Measurements from ENCODE around the gene PARP3.

DNA sequence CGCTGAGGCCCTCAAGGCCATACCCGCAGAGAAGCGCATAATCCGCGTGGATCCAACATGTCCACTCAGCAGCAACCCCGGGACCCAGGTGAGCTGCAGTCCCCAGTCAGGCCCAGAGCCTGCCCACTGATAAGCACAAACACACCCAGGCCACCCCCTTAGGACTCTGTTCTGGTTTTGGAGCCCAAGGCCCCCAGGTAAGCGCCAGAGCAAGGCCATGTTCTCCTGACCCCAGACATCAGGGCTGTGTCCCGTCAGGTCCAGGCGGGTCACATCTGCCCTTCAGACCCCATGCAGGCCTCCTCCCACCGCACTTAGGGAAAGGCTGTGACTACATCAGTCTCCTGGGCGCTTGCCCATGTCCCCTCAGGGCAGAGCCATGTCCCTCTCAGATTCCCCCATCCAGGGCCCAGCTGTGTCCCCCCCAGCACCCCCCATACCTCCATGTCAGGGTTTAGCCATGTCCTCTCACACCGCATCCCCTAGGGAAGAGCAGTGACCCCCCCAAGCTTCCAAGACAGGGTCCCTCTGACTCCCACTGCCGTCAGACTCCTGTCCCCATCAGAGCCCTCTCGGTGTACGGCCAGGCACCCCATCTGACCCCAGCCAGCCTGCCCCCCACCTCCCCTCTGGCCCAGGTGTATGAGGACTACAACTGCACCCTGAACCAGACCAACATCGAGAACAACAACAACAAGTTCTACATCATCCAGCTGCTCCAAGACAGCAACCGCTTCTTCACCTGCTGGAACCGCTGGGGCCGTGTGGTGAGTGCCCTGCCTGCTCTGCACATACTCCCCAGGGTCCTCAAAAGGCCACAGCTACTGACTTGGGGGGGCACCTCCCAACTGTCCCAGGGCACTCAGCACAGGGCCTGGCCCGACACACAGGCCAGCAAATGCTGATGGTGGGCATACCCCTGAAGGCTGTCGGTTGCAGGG, 1.6 kb downstream of the PARP3 start:
- no peak for TF ChIP-seq POLR2AphosphoS5 (IDR thresholded peaks at IDR 0.05; ENCODE audit: borderline replicate concordance, low read depth, low read length)
- no peak for TF ChIP-seq EZH2 (IDR thresholded peaks at IDR 0.05)

Measured in SK-N-MC (cell line).